A673 (cell line): Measurements from ENCODE around the gene TMIGD3. TPM values are rescaled to one million over a fixed set of nuclear protein-coding genes. Genes with fewer than 3 reads are reported as not detected.

Experiments
- BruUV-seq: library from RNA; stranded (reverse); fragments of 400-500 nt; replicated peaks from 2 replicates; lab custom pipeline; 2021; lab: Mats Ljungman, UMichigan
- CTCF ChIA-PET: fragments of 300-600 bp; sonication (Branson Sonifier 250); formaldehyde crosslinking; loops from one replicate; lab custom pipeline; 2022; ENCODE audit warnings: antibody characterized with exemption; lab: Charles Lee
- POLR2A ChIA-PET: fragments of 300-600 bp; sonication (Branson Sonifier 250); formaldehyde crosslinking; loops from one replicate; lab custom pipeline; 2022; ENCODE audit warnings: antibody characterized with exemption; ENCODE audit not compliant: low non-redundant PET; lab: Charles Lee
- DNase-seq: peaks from one replicate; pipeline ENCODE4 v3.0.0-alpha.2; 2015; ENCODE audit warnings: low spot score
- H3K27ac ChIP-seq: fragments of 200-600 bp; sonication (generic); 2 replicates; pipeline ENCODE4 v1.5.1; 2016; ENCODE audit warnings: mixed run types, low read depth, mild to moderate bottlenecking, mixed read lengths, antibody characterized with exemption, low read length; ENCODE audit not compliant: poor library complexity, severe bottlenecking
- H3K27me3 ChIP-seq: fragments of 200-600 bp; sonication (generic); replicated peaks from 2 replicates; pipeline ENCODE4 v1.6.1; 2017; ENCODE audit warnings: mixed run types, low read depth, mild to moderate bottlenecking, mixed read lengths, antibody characterized with exemption, low read length; ENCODE audit not compliant: insufficient read depth, poor library complexity
- H3K36me3 ChIP-seq: fragments of 200-600 bp; sonication (generic); 2 replicates; pipeline ENCODE4 v1.6.1; 2016; ENCODE audit warnings: mixed run types, mild to moderate bottlenecking, mixed read lengths, antibody characterized with exemption, low read length; ENCODE audit not compliant: insufficient read depth, poor library complexity, severe bottlenecking
- H3K4me1 ChIP-seq: fragments of 200-600 bp; sonication (generic); 2 replicates; pipeline ENCODE4 v1.6.1; 2017; ENCODE audit warnings: mixed run types, mild to moderate bottlenecking, mixed read lengths, antibody characterized with exemption, low read length; ENCODE audit not compliant: insufficient read depth, poor library complexity, severe bottlenecking
- H3K4me3 ChIP-seq: fragments of 200-600 bp; sonication (generic); 2 replicates; pipeline ENCODE4 v1.5.1; 2016; ENCODE audit warnings: low read depth, mixed run types, mild to moderate bottlenecking, mixed read lengths, low read length; ENCODE audit not compliant: poor library complexity, severe bottlenecking
- H3K9me3 ChIP-seq: fragments of 200-600 bp; sonication (generic); 2 replicates; pipeline ENCODE4 v1.6.1; 2016; ENCODE audit warnings: mixed run types, low read depth, mild to moderate bottlenecking, mixed read lengths, antibody characterized with exemption, low read length; ENCODE audit not compliant: poor library complexity, severe bottlenecking
- CTCF ChIP-seq: fragments of 300-800, 200-600 bp; sonication (generic); conservative IDR thresholded peaks from 2 replicates; pipeline ENCODE4 v1.5.1; 2017; ENCODE audit warnings: low read depth, mild to moderate bottlenecking, antibody characterized with exemption, low read length, moderate library complexity, mixed read lengths
- EZH2 ChIP-seq: fragments of 200-600 bp; sonication (generic); IDR thresholded peaks from 2 replicates; pipeline ENCODE4 v1.6.1; 2017; ENCODE audit warnings: borderline replicate concordance, low read depth, mild to moderate bottlenecking, mixed read lengths, antibody characterized with exemption, low read length; ENCODE audit not compliant: poor library complexity, severe bottlenecking
- intact Hi-C: fragments of 100-400 bp; cut with micrococcal nuclease; formaldehyde crosslinking; loops from one replicate; pipeline ENCODE4 v1.10.0; 2022; ENCODE audit not compliant: unreplicated experiment
- total RNA-seq: library from RNA; stranded (reverse); gene quantifications from 2 replicates; pipeline ENCODE4 v1.2.3, GENCODE V29; 2021

Gene TMIGD3
- total RNA-seq, 1 experiment from 2014 or later = not detected

- no peaks in the 10 kb centered on the region for H3K9me3 ChIP-seq
- intact Hi-C loops = loop anchor here (5.0 kb wide), 1 partner anchor 309 kb away; the partner anchor contains the start of gene DDX20
- ChIA-PET POLR2A (no interaction called here), CTCF (no interaction called here)
- H3K27me3 ChIP-seq = no peaks in the 10 kb centered on the region
- peaks cover 46% of the 10 kb centered on the region for H3K36me3 ChIP-seq
- no TSS peak for BruUV-seq
- peaks cover 19% of the 10 kb centered on the region for H3K4me1 ChIP-seq
- peak overlapping the region; percentile 91 for H3K27ac ChIP-seq
- H3K4me3 ChIP-seq = peak overlapping the region; percentile 85
- peak; percentile 18 for DNase-seq
- no peak for TF ChIP-seq EZH2
Measured at GRCh38 chr1:111448482-111448917, 54.9 kb downstream of the TMIGD3 start.

- CTCF ChIA-PET = no interaction called here
- no TSS peak for BruUV-seq
- intact Hi-C loops = loop anchor here (5.0 kb wide), 1 partner anchor 310 kb away; the partner anchor contains the start of gene DDX20
- DNase-seq = no peak
- Histone ChIP-seq H3K9me3 (no peaks in the 10 kb centered on the region), H3K4me1 (peaks cover 19% of the 10 kb centered on the region), H3K36me3 (peaks cover 53% of the 10 kb centered on the region), H3K27ac (no peak overlapping the region), H3K4me3 (peak overlapping the region; percentile 85), H3K27me3 (no peaks in the 10 kb centered on the region)
- POLR2A ChIA-PET = interaction anchor here (0.6 kb wide), 1 partner anchor 172 kb away, joined by 3 read pairs; no protein-coding TSS in a partner anchor
- TF ChIP-seq EZH2 (no peak), CTCF (no peak)
Measured at GRCh38 chr1:111446967-111447892, 56.2 kb downstream of the TMIGD3 start.

GRCh38 chr1:111446546-111446945, 56.9 kb downstream of the TMIGD3 start:
- intact Hi-C loops = loop anchor here (5.0 kb wide), 1 partner anchor 311 kb away; the partner anchor contains the start of gene DDX20
- Histone ChIP-seq H3K4me3 (no peak overlapping the region), H3K9me3 (no peaks in the 10 kb centered on the region), H3K36me3 (peaks cover 59% of the 10 kb centered on the region), H3K4me1 (peaks cover 19% of the 10 kb centered on the region), H3K27me3 (no peaks in the 10 kb centered on the region), H3K27ac (no peak overlapping the region)
- TF ChIP-seq CTCF = no peak
- TF ChIP-seq EZH2 = no peak
- POLR2A ChIA-PET = interaction anchor here (0.6 kb wide), 1 partner anchor 173 kb away, joined by 3 read pairs; no protein-coding TSS in a partner anchor
- no TSS peak for BruUV-seq
- CTCF ChIA-PET = no interaction called here
- DNase-seq = no peak
